Stimulated activated CD8-positive, alpha-beta memory T cell treated with anti-CD3 and anti-CD28 coated beads, Interleukin-12 subunit alpha, Interleukin-12 subunit beta, amount 100 ng/mL, for 24 hours (primary cell): ENCODE results near the gene CDH23.

ENCODE experiments used
- DNase-seq: peaks from one replicate; pipeline ENCODE4 v3.0.0-alpha.2; 2020; ENCODE audit errors: extremely low read depth

CDH23 gene

GRCh38 chr10:71773221-71773971 lies 376.7 kb downstream of the CDH23 start, which contains the start of gene VSIR:
Gene VSIR, minus strand, starts transcription at chr10:71773520. Its CDS starts 81 bp downstream, at chr10:71773439.
- DNase-seq, result peak; percentile 80

DNA sequence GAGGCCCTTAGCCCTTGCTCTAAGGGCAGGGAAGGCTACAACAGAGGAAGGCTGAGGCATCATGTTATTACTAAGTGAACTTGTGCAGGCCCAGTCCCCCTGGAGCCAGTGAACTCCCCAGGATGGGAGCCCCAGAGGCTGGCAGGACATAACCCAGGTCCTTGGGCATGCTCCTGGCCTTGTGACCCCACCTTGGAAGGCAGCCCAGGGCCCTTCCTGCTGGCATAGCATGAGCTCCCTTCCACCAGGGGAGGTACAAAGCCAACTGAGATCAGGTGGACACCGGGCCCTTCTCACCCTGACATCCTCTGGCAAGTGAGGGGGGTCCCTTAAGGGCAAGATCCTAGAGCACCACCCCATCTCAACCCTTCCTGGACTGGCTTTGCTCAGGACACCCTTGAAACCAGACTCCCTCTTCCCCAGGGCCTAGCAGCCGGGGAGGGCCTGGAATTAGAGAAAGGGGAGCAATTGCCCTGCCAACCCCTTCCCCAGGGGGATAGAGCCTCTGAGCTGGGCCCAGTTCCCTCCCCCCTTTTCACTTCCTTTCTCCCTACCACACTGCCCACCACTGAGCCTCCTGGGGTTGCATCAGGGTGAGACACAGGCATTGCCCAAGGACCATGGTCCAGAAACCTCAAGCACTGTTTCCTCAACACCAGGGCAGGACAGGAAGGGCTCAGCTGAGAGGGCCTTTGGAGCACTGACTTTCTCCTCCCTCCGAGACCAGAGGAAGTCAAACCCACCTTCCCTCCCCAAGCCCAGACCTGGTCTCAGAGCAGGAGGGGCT lies 378.4 kb downstream of the CDH23 start:
- DNase-seq, result no peak

- no peak for DNase-seq
These were observed 379.8 kb downstream of the CDH23 start for GRCh38 chr10:71776481-71776925.

DNA sequence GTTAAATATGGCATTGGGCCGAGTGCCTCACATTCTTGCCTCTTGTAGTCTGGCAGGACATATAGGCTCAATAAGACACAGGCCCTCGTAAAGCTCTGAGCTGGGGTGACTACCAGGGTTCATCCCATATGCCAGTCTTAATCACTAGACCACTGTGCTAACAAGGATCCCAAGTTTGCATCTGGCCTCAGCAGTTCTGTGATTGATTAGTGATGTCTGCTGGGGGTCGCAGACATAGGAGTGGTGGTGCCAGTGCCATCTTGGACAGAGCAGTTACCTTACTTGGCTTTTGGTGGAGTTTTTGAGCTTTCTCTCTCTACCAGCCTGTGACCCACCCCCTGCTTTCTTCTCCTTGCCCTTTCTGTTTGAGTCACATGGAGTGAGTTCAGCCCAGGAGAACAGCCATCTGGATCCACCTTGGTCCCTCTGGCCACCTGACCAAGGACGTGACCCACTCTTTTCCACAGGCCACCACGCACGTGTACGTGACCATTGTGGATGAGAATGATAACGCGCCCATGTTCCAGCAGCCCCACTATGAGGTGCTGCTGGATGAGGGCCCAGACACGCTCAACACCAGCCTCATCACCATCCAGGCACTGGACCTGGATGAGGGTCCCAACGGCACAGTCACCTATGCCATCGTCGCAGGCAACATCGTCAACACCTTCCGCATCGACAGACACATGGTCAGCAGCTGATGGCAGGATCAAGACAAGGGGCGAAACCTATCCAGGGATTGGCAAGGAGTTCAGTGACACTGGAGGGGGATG lies 380.7 kb downstream of the CDH23 start:
- no peak for DNase-seq

- no peak for DNase-seq
These were observed 381.5 kb downstream of the CDH23 start for GRCh38 chr10:71778071-71778825.

DNA sequence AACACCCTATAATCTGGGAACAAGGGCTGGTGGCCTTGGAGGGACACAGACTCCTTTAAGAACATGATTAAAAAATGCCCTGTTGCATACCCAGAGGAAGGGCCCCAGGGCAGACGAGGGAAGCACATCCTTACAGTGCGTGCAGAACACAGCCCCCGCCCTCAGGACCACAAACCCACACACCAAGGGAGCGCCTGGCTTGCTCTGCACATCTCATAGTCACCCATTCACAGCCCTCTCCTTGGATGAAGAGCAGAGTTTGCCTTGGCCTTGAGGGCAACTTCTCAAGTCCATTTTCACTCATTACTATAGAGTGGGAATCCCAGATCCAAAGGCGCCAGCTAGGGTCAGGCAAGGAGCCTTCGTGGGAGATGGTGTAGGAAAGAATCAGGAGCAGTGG lies 382.9 kb downstream of the CDH23 start:
- DNase-seq, result no peak

GRCh38 chr10:71780156-71780555 lies 383.4 kb downstream of the CDH23 start:
- DNase-seq, result no peak

DNA sequence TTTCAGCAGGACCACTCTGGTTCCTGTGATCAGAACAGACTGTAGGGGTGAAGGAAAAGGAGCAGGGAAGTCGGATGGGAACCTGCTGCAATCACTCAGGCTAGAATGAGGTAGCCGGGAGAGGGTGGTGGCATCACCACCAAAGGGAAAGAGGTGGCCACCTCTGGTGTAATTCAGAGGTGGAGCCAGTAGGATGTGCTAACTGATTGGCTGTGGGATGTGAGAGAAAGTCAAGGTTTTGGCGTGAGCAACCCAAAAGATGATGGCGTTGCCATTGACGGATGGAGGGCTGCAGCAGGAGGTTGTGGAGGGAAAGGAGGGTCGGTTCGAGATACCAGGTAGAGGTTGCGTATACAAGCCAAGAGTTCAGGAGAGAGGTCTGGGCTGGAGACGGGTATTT lies 384.0 kb downstream of the CDH23 start:
- DNase-seq, result no peak

DNA sequence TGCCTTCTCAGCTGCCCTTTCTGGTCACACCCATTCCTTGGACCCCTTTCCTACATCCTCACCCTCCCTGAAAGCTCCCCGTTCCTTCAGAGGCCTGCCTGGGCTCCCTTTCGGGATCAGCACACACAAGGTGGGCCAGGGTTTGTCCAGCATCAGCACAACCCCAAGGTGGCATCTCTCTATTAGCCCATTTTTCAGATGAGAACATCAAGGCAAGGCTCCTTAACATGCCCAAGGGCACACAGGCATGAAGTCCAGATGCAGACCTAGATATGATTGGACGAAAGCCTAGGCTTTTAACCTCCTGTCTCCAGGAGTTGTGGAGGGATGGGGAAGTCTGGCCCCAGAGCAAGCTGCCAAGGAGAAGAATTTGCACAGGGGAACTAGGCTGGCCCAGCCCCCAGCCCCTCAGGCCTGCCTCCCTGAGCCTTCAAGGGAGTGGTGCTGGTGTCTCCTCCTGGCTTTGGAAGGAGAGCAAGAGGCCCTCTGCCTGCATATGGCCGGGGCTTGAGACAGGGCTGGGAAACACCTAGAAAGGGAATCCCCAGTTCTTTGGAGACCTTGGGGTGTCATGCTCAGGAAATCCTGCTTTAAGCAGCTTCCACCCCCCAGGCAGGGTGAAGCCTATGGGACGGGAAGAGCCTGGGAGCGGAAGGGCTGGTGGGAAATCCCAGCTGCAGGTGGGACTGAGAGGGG lies 385.6 kb downstream of the CDH23 start:
- no peak for DNase-seq

DNA sequence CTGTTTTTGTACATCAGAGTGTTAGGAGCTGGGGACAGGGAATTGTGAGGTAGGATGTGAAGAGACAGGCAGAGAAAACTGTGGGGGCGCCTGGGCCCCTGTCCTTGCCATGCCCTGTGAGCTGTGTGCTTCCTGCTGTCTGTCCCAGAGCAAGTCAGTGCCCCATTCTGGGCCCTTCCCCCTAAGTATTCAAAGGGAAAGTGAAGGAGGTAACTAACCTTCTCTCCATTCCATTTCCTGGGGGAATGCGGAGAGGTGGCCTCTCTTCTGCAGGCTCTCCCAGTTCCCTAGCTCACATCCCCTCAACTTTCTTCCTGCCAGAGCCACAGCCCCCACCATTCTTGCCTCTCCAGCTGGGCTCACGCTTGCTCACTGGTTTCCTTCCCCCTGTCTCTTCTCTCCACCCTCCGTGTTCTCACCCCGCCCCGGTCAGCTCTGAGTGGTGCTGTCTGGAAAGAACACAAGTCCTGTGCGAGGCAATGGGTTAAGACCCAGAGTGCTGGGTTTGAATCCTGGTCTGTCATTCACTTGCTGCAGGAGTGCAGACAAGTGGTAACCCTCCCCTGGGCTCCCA lies 386.3 kb downstream of the CDH23 start:
- no peak for DNase-seq

DNA sequence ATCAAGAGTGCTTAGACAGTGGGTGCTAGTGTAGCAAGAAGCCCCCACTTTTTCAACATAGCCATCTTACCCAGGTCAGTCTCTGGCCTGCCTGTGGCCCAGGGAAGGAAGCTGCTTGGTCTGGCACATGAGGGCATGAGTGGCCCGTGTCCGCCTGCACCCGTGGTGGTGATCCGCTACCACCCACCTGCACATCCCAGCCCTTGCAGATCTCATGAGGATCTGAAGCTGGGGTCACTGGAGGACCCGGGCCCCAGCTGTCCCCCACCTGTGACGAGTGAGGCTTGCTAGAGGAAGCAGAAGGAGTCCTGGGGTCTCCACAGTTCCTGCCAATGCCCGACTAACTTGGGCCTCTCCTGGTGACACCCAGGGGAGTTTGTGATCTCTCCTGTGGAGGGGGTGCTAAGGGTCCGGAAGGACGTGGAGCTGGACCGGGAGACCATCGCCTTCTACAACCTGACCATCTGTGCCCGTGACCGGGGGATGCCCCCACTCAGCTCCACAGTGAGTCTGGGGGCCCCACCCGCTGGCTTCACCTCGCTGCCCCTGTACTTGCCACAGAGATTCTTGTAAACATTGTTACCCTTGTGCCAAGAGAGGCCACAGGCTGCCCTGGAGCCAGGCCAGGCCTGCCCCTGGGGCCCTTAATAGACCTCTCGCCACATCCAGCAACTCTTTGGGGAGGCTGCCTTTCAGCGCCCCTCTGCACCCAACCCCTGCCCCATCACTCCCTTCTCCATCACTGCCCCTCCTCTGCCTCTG lies 387.4 kb downstream of the CDH23 start:
- no peak for DNase-seq

DNA sequence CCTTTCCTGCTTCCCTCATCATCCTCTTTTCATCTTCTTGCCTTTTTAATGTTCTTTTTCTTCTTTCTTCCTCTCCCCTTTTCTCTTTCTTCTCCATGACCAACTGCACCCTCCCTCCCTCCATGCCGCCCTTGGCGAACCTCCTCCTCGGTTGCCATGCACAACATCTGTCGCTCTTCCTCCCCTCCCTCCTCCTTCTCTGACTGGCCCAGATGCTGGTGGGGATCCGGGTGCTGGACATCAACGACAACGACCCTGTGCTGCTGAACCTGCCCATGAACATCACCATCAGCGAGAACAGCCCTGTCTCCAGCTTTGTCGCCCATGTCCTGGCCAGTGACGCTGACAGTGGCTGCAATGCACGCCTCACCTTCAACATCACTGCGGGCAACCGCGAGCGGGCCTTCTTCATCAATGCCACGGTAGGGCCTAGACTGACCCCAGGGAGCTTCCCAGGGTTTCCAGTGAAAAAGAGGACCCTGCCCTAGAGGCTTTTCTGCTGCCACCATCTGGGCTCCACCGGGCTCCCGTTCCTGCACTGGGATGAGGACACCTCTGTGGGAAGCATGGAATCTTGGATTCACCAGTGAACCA lies 388.1 kb downstream of the CDH23 start:
- DNase-seq, result no peak

- DNase-seq, result no peak
These were observed 392.2 kb downstream of the CDH23 start for GRCh38 chr10:71788954-71789353.

GRCh38 chr10:71789871-71790270 lies 393.2 kb downstream of the CDH23 start:
- no peak for DNase-seq

DNA sequence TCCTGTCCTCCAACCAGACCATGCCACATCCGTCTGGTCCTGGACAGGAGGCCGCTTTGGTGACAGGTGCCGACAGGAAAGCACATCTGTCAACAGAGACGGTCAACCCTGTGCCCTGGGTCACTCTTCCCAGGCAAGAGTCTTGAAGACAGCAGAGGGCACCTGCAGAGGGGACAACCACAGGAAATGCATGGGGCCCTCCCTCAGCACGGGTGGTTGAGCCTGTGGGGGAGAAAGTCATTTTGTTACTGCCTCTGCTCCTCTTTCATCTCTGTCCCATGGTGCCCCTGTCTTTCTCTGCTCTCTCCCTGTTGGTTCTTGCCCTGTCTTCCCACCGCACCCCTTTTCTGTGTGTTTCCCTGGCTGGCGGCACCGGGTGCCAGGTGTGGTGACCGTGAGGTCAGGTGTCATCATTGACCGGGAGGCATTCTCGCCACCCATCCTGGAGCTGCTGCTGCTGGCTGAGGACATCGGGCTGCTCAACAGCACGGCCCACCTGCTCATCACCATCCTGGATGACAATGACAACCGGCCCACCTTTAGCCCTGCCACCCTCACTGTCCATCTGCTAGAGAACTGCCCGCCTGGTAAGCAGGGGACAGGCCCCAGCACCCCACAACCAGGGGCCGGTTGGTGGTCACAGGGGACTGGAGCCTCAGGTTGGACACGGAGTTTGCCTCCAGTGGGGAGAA lies 394.2 kb downstream of the CDH23 start:
- no peak for DNase-seq

DNA sequence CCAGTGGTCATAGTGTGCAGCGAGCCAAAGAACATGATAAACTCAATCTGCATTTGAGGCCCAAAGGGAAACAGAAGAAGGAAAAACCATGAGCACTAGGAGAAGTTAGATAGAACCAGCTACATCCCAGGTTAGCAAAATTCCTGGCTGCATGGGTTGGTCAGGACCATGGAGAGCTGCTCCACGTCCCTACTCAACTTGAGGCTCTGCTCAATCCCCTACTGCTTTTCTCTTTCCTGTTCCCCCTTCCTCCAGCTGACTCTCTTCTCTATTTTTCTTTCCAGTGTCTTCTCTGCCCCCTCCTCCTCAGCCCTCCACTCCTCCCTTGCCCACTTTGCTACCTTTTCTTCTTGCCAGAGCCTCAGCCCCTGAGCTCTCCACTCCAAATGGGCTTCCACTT lies 398.5 kb downstream of the CDH23 start:
- no peak for DNase-seq

- no peak for DNase-seq
These were observed 400.2 kb downstream of the CDH23 start for GRCh38 chr10:71796749-71797405.
